Gastroesophageal sphincter (tissue), 3 donors: ENCODE measurements around the gene VPS51.

ENCODE experiments used
- EP300 ChIP-seq: sonication (generic); formaldehyde crosslinking; IDR thresholded peaks from one replicate; pipeline ENCODE4 v1.6.1; 2017; ENCODE audit warnings: antibody characterized with exemption, mild to moderate bottlenecking
- POLR2A ChIP-seq, 2 donors: fragments of 450-650 bp; IDR thresholded peaks; one replicate each; pipeline ENCODE4 v1.6.1; 2017; ENCODE audit warnings: antibody characterized with exemption in 2 of 2, mild to moderate bottlenecking in 2 of 2, moderate library complexity in 1 of 2
- POLR2AphosphoS5 ChIP-seq: sonication (generic); formaldehyde crosslinking; IDR thresholded peaks from one replicate; pipeline ENCODE4 v1.6.1; 2017; ENCODE audit warnings: antibody characterized with exemption
- TF ChIP-seq, protein P1 (sequence below), 4 experiments: fragments of 200-600 bp in 2 of 4; fragments of 450-650 bp in 2 of 4; sonication (generic) in 1 of 4; IDR thresholded peaks; one replicate each; pipeline ENCODE4 v1.5.1; 2017 to 2019; ENCODE audit warnings: antibody characterized with exemption in 4 of 4, mild to moderate bottlenecking in 2 of 4, moderate library complexity in 2 of 4

DNA sequence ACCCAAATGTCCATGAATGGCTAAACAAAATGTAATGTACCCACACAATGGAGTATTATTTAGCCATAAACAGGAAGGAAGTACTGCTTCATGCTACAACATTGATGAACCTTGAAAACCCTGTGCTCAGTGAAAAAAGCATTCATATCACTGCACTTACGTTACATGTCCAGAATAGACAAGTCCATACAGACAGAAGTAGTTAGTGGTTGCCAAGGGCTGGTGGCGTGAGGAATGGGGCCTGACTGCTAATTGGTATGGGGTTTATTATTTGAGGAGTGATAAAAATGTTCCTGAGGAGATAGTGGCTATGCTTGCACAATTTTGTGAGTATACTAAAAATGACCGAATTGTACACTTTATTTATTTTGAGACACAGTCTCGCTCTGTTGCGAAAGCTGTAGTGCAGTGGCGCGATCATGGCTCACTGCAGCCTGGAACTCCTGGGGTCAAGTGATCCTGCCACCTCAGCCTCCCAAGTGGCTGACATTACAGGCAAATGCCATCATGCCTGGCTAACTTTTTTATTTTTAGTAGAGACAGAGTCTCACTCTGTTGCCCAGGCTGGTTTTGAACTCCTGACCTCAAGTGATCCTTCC, 46.0 kb downstream of the VPS51 start:
- TF ChIP-seq, protein P1, sequence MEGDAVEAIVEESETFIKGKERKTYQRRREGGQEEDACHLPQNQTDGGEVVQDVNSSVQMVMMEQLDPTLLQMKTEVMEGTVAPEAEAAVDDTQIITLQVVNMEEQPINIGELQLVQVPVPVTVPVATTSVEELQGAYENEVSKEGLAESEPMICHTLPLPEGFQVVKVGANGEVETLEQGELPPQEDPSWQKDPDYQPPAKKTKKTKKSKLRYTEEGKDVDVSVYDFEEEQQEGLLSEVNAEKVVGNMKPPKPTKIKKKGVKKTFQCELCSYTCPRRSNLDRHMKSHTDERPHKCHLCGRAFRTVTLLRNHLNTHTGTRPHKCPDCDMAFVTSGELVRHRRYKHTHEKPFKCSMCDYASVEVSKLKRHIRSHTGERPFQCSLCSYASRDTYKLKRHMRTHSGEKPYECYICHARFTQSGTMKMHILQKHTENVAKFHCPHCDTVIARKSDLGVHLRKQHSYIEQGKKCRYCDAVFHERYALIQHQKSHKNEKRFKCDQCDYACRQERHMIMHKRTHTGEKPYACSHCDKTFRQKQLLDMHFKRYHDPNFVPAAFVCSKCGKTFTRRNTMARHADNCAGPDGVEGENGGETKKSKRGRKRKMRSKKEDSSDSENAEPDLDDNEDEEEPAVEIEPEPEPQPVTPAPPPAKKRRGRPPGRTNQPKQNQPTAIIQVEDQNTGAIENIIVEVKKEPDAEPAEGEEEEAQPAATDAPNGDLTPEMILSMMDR (IDR thresholded peaks at IDR 0.05): no peak
- TF ChIP-seq EP300: no peak
- no peak for TF ChIP-seq POLR2AphosphoS5
- TF ChIP-seq POLR2A (IDR thresholded peaks at IDR 0.05): no peak
